Gastrocnemius medialis (tissue), 4 donors: Measurements from ENCODE around the gene GNAT1. TPM values are rescaled to one million over a fixed set of nuclear protein-coding genes. Genes with fewer than 3 reads are reported as not detected.

Experiments
- ATAC-seq, 2 donors: fragments of 150-250 bp; one replicate each; pipeline ENCODE4 v1.9.1; 2016
- DNase-seq, 2 donors: peaks; one replicate each; pipeline ENCODE4 v3.0.0-alpha.2; 2019
- H3K27ac ChIP-seq, 4 donors: fragments of 200-600 bp; sonication (generic); 1 replicate in 1 of 4; 2 replicates in 3 of 4; pipeline ENCODE4 v1.5.1; 2016 to 2018; ENCODE audit warnings: mild to moderate bottlenecking in 2 of 4, moderate library complexity in 1 of 4
- H3K27me3 ChIP-seq, 3 donors: fragments of 200-600 bp; sonication (generic) in 2 of 3; 1 replicate in 1 of 3; 2 replicates in 2 of 3; pipeline versions ENCODE4 v1.5.1 to v1.6.0; 2016 to 2019; ENCODE audit warnings: mild to moderate bottlenecking in 1 of 3, moderate library complexity in 1 of 3
- H3K36me3 ChIP-seq, 2 donors: fragments of 200-600 bp; sonication (generic) in 1 of 2; one replicate each; pipeline ENCODE4 v1.5.1; 2017 to 2018
- H3K4me1 ChIP-seq, 2 donors: fragments of 200-600 bp; sonication (generic) in 1 of 2; one replicate each; pipeline ENCODE4 v1.5.1; 2016 to 2017; ENCODE audit warnings: mild to moderate bottlenecking in 2 of 2
- H3K4me3 ChIP-seq, 4 donors: fragments of 200-600 bp; sonication (generic) in 3 of 4; 1 replicate in 1 of 4; 2 replicates in 3 of 4; pipeline ENCODE4 v1.5.1; 2016 to 2019; ENCODE audit warnings: mild to moderate bottlenecking in 2 of 4
- H3K9me3 ChIP-seq, 3 donors: fragments of 200-600 bp; sonication (generic) in 2 of 3; 1 replicate in 1 of 3; 2 replicates in 2 of 3; pipeline ENCODE4 v1.5.1; 2016 to 2019
- POLR2A ChIP-seq, 2 donors: fragments of 450-650 bp; IDR thresholded peaks; one replicate each; pipeline ENCODE4 v1.6.1; 2017; ENCODE audit warnings: antibody characterized with exemption in 2 of 2, mild to moderate bottlenecking in 2 of 2, moderate library complexity in 2 of 2
- in situ Hi-C, 4 donors: fragments of 200-750 bp; cut with MboI; loops; one replicate each; pipeline versions ENCODE4 v1.15.0 to v1.8.0; 2017; ENCODE audit warnings: low sequenced_read_pairs in 4 of 4
- intact Hi-C: fragments of 100-400 bp; cut with DNase I; formaldehyde crosslinking; loops from one replicate; pipeline ENCODE4 v1.15.1; 2023; ENCODE audit warnings: low total_unique reads
- total RNA-seq, 4 donors: library from RNA; depleted of rRNA; stranded (reverse); fragments of >200 nt; gene quantifications; one replicate each; pipeline versions ENCODE4 v1.1.0 to v1.2.3, GENCODE V29; 2016
- TF ChIP-seq, protein P1 (sequence below), 5 experiments: fragments of 450-650 bp in 3 of 5; fragments of 200-600 bp in 2 of 5; sonication (generic) in 2 of 5; IDR thresholded peaks in 4 of 5; conservative IDR thresholded peaks in 1 of 5; 1 replicate in 4 of 5; 2 replicates in 1 of 5; pipeline ENCODE4 v1.5.1; 2016 to 2019; ENCODE audit warnings: antibody characterized with exemption in 5 of 5, mild to moderate bottlenecking in 3 of 5, moderate library complexity in 3 of 5

GNAT1 gene
- total RNA-seq, 4 donors from 2014 or later, result not detected

DNA sequence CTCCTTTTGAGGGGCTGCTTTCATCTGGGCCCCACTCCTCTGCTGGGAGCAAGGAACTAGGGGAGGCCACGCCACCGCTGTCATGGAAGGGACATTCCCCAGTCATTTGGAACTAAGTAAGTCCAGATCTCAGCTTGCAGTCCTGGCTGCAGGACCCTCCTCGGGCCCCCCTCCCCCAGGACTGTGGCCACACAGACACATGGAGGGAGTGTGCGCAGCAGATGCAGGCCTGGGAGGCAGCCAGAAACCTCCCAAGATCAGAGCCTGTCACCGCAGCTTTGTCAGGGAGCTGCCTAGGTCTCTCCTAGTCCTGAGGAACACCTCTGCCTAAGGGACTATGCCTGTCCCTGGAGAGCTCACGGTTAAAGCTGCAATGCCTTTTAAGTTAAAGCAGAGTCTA is 43.5 kb upstream of the GNAT1 start:
- ATAC-seq (no peak), DNase-seq (no peak)
- in situ Hi-C loops (no loop called here), intact Hi-C loops (no loop called here)
- no peak for TF ChIP-seq POLR2A (IDR thresholded peaks at IDR 0.05)
- TF ChIP-seq, protein P1, sequence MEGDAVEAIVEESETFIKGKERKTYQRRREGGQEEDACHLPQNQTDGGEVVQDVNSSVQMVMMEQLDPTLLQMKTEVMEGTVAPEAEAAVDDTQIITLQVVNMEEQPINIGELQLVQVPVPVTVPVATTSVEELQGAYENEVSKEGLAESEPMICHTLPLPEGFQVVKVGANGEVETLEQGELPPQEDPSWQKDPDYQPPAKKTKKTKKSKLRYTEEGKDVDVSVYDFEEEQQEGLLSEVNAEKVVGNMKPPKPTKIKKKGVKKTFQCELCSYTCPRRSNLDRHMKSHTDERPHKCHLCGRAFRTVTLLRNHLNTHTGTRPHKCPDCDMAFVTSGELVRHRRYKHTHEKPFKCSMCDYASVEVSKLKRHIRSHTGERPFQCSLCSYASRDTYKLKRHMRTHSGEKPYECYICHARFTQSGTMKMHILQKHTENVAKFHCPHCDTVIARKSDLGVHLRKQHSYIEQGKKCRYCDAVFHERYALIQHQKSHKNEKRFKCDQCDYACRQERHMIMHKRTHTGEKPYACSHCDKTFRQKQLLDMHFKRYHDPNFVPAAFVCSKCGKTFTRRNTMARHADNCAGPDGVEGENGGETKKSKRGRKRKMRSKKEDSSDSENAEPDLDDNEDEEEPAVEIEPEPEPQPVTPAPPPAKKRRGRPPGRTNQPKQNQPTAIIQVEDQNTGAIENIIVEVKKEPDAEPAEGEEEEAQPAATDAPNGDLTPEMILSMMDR (IDR thresholded peaks at IDR 0.05 in 4 of 5, conservative IDR thresholded peaks at IDR 0.05 in 1 of 5), result no peak
- Histone ChIP-seq H3K27ac (no peak overlapping the region), H3K27me3 (no peaks in the 10 kb centered on the region), H3K9me3 (no peaks in the 10 kb centered on the region), H3K4me1 (no peaks in the 10 kb centered on the region), H3K36me3 (no peaks in the 10 kb centered on the region), H3K4me3 (no peak overlapping the region)

DNA sequence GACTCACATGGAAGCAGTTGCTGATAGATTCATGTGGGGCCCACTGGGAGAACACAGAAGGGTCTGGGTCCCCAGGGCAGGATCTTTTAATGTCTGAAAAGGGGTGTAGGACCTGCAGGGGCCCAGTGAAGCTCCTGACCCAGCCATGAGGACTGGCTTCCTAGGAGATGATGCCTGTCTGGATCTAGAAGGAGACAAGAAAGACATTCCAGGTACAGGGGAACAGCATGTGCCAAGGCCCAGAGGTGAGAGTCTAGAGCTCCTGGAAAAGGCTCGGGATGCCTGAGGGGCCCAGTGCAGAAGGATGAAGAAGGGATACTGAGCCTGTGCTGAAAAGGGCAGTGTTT is 41.0 kb upstream of the GNAT1 start:
- in situ Hi-C loops, result no loop called here
- no peaks in the 10 kb centered on the region for H3K36me3 ChIP-seq
- H3K27ac ChIP-seq, result no peak overlapping the region
- H3K27me3 ChIP-seq, result no peaks in the 10 kb centered on the region
- peaks cover 0 to 6% of the 10 kb centered on the region in 2 donors for H3K4me1 ChIP-seq
- H3K4me3 ChIP-seq, result no peak overlapping the region
- ATAC-seq (no peak), DNase-seq (no peak)
- no peaks in the 10 kb centered on the region for H3K9me3 ChIP-seq
- intact Hi-C loops, result no loop called here
- TF ChIP-seq, protein P1 (IDR thresholded peaks at IDR 0.05 in 4 of 5, conservative IDR thresholded peaks at IDR 0.05 in 1 of 5), result no peak
- no peak for TF ChIP-seq POLR2A (IDR thresholded peaks at IDR 0.05)

DNA sequence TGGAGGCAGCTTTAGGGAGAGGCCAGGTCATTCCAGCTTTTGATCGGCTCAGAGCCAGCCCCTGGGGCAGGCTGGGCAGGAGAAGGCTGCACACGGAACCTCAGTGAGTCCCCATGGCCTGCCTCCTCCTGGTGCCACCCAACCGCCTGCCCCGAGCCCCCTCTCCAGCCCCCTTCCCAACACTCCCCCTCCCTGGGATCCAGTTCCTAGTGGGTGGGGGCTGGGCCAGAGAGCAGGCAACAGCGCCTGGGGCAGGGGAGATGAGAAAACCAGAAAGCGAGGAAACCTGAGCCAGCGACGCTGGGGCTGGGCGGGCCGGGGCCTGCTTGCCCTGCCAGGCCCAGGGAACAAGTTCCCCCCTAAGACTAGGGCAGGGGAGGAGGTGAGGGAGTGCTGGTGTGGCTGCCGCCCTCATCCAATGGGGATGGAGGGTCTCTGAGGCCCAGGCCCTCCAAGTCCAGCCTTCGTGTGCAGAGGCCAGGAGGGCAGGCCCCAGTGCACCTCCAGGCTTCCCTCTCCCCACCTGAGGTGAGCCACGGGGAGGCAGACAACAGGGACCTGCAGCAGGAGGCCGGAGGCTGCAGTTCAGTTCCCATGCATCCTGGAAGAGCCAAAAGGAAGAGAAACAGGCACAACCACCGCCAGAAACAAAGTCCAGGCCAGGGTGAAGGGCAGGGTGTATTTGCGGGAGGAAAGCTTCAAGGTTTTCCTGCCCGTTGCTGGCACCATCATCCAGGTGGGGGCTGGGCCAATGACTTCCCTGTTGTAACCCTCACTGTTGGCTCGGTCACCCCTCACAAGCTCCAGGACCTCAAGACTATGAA is 40.3 kb upstream of the GNAT1 start:
- intact Hi-C loops, result no loop called here
- no peaks in the 10 kb centered on the region for H3K9me3 ChIP-seq
- H3K27ac ChIP-seq, result no peak overlapping the region
- ATAC-seq, result no peak
- H3K4me3 ChIP-seq, result no peak overlapping the region
- H3K27me3 ChIP-seq, result no peaks in the 10 kb centered on the region
- peaks cover 5 to 12% of the 10 kb centered on the region in 2 donors for H3K4me1 ChIP-seq
- H3K36me3 ChIP-seq, result no peaks in the 10 kb centered on the region
- no peak for DNase-seq
- in situ Hi-C loops, result no loop called here
- no peak for TF ChIP-seq POLR2A (IDR thresholded peaks at IDR 0.05)
- TF ChIP-seq, protein P1 (IDR thresholded peaks at IDR 0.05 in 4 of 5, conservative IDR thresholded peaks at IDR 0.05 in 1 of 5), result no peak

DNA sequence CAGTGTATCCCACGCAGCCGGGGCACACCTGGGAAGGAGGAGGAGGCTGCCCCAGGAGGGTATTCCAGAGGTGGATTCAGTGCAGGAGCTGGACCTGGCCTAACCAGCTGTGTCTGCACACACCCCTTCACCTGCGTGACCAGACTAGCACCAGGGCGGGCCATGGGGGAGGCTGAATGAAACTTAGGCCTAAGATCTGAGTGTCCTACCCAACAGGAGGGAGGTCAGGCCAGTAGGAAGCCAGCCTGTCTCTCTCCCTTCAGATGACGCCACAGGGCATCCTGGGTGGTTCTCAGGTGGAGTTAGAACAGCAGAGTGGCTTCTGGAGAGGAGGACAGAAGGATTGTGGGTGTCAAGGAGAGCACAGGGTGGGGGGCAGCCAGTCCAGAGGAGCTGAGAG is 39.7 kb upstream of the GNAT1 start:
- TF ChIP-seq, protein P1 (IDR thresholded peaks at IDR 0.05 in 4 of 5, conservative IDR thresholded peaks at IDR 0.05 in 1 of 5), result no peak
- no peak for TF ChIP-seq POLR2A (IDR thresholded peaks at IDR 0.05)
- intact Hi-C loops (no loop called here), in situ Hi-C loops (no loop called here)
- no peaks in the 10 kb centered on the region for H3K9me3 ChIP-seq
- no peak overlapping the region for H3K27ac ChIP-seq
- H3K27me3 ChIP-seq, result no peaks in the 10 kb centered on the region
- H3K4me3 ChIP-seq, result no peak overlapping the region
- DNase-seq, result no peak
- peaks cover 10 to 12% of the 10 kb centered on the region in 2 donors for H3K4me1 ChIP-seq
- H3K36me3 ChIP-seq, result no peaks in the 10 kb centered on the region
- no peak for ATAC-seq
